ENCODE measurements around the gene LRIG1.

The LRIG1 gene

DNA sequence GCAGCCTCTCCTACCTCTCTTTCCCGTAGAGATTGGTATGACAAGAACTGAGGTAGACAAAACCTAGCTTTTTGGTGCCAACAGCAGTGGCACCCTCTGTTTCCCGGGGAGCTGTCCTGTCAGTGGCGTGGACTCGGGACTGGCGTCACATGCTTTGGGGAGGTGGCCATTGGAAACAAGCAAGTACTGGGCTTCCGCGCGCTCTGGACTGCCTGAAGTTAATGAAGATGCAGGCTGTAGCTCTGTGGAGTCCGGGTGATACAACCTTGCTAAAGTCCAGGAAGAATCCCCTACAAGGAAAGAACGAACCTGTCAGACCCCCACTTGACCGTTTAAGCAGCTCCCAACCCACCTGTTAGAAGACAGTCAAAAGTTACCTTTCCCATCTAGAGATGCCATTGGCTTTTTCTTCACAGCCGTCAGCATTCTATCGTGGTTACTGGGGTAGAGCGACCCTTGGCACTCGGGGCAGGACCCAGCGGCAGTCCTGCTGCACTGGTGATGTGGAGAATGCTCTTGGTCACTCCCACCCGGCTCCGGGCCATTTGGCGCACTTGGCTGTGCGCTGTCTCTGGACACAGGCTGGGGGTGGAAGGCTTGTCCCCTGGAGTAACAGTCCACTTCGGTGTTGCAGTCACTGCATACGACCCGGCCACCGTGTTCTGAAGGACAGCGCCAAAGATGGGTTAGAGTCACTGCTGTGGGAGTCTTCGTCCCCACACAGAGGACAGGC, 120.5 kb downstream of the LRIG1 start:
- DNase-seq = no peak

DNA sequence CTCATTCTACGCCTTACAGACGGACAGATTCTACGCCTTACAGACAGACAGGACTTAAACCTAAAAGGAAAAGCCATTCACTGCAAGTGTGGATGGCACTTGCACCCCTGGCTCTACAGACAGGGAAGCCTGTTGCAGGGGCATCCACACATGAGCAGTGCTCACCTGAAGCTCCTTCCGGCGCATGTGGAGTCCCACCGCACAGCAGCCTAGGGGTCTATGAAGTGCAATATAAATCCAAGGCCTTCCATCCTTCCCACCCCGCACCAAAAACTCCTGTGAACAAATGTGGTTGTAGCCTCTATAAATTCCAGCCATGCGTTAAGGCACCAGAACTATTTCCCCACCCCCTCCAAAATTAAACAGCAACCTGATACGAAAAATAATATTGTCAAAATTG, 121.3 kb downstream of the LRIG1 start:
- no peak for DNase-seq

DNA sequence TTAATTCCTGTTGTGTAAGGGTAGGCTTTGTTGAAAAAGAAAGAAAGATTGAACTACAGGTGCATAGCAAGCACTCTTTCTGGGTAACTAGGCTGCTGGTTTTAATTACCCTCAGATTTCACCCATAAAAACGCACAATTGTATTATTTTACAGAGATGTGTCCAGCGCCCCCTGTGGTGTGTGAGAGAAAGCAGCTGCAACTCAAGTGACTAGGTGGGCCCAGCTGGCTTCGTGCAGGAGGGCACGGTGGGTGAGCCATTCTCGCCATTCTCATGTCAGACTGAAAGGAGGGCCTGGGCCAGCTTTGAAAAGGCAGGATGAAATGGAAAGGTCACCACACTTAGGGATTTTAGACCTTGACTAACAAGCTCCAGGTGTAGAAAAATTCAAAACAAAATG, 122.6 kb downstream of the LRIG1 start:
- no peak for DNase-seq

DNA sequence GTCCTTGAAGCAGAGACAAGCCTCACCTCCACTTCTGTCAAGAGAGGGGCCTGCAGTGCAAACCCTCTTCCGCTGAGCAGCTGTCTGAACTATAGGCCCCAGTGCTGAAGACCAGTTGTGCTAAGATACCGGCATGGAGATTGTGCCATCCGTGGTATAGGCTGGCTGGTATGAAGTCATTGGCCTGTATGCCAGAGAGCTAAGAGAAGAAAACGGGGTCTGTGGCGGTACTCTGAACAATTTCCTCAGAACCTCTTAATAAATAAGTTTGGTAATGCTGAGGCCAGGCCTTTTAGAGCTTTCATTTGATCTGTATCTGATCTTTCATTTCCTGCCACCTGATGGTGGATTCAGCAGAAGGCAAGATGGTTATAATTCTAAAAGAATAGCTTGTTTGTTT, 123.0 kb downstream of the LRIG1 start:
- no peak for DNase-seq

DNA sequence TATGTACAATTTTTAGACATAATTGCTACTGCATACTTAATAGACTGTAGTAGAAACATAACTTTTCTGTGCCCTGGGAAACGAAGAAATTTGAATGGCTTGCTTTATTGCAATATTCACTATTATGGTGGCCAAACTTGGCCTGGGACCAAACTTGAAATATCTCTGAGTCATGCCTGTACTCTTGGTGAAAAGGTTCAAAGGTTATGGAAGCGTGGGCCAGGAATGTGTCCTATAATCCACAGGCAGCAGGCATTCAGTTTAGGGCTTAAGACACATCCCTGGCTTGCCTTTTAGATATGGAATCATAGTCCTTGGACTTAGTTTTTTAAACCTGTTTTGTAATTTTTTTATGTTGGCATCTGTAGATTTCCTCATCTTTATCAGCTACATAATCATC, 124.3 kb downstream of the LRIG1 start:
- DNase-seq = no peak

DNA sequence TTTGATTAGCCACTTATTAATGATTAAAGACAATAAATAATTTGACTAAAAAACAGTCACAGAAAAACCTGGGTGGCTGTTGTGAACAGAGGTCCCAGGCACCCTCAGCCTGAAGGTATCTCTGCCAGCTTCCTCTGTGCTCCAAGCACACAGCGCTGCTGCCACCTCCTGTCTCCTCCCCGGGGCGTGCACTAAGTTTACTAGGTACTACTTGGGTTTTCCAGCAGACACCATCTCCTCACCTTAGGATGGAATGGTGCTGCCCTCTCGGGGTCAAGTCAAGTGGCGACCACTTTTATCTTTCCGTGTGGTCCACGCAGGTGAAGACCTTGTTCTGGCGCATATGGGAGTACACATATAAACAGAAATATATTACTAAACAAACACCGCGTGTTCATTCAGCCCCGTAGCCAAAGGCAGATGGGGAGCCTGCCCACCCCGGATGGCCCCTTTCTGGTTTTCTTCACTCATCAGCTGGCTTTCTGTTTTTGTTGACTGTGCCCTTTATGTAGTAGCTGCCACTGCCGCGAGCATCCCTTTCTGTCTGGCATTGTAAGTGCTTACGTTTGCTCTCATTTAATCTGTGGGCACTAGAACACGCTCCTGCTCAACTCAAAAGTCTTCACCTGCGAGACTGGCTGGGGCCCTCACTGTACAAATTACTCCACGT, 128.0 kb downstream of the LRIG1 start:
- DNase-seq = no peak

DNA sequence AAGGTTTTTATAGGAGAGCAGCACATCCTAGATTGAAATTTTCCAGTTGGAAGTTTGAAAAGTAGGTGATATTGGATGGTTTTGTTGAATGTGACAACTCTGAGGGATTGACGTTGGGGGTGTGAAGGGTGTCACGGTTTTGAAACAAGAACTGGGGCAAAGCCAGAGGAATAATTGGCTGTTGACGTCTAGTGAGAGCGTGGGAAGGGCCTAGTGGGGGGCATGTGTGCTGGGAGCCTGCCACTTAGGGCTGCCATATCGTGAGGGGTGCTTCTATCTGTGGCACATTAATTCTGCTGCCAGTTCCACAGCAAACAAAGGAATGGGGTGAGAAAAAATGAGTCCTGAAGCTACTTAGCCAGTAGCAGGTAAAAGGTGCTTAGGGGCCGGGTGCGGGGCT, 129.4 kb downstream of the LRIG1 start:
- no peak for DNase-seq

DNA sequence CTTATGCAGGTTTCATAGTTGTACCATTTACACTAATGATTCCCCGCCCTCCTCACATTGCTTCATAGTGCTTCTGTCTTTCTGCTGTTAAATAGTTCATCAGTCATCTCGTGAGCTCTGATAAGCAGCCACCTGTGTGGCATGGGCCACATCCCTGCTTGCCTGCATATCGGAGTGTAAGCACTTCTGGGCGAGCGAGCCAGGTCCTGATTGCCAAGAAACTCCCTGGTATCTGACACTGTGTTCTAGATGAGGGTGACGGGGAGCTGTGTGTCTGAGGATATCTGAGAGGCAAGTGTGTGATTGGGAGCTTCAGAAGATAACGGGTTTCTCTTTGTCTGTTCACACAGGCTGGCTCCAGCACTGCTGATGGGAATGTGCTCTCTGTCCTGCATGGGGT, 130.6 kb downstream of the LRIG1 start:
- DNase-seq = no peak

DNA sequence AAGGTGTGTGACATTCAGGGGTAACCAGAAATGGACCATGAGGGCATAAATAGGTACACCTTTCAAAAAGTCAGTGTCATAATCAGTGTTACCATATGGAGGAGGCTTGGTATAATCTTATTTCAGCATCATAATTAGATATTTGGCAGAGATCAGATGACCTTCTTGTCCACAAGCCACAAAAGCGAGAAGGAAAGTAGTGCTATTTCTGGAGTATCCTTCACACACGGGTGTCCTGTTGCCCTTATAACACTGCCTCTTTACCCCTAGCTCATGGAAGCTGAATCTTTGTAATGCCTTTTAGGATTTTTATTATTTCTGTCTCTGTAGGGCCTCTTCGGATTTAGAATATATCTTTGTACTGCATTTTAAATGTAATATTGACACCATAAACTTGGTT, 132.8 kb downstream of the LRIG1 start:
- no peak for DNase-seq

DNA sequence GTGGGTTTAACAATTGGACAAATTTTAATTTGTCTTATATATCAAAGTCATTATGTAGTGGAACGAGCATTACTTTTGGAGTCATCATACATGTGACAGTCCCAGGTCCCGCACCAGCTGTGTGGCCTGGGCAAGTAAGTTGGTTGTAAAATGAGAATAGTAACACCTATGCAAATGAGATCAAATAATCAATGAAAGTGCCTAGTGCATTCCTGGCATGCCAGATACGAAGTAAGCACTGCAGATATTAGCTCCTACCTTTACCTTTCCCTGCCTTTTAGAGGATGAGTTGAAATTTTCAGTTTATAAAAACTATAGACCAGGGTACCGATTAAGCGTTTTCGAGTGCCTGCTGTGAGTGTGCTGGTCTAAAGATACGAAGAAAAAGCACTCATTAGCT, 134.1 kb downstream of the LRIG1 start:
- DNase-seq = no peak

DNA sequence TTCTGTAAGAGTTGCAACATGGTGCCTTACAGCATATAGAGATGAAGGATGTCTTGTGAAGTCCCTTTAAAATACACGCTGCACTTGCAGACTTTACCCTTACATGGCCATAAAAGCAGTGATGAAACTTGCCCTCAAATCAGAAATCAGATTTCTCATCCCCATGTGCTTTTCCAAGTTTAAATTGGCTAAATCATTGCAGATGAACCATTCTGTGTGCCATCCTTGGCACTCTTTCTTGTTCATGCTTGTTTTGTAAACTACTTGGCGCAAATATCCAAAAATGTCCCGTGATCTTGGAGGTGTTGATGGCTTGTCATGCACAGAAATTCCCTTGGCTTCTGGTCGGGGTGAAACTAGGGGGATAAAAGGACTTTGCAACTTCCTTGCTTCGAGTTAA, 135.7 kb downstream of the LRIG1 start:
- no peak for DNase-seq

DNA sequence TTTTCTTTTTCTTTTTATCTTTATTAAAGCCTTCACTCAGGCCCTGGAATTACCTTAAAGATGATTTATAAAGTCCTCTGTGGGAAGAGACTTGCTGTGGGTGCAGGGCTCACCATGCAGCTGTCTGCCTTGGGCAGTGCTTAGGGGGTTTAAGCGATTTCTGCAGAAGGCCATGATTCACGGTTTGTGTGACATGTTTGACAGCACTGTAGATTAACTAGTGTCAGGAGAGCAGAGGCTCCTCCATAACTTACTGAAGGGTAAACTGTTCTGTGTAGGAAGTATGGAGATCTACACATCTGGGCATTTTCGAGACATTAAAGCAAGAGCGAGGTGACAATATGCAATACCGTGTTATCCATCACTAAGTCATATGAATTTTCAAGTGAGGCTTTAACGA, 137.7 kb downstream of the LRIG1 start:
- no peak for DNase-seq

DNA sequence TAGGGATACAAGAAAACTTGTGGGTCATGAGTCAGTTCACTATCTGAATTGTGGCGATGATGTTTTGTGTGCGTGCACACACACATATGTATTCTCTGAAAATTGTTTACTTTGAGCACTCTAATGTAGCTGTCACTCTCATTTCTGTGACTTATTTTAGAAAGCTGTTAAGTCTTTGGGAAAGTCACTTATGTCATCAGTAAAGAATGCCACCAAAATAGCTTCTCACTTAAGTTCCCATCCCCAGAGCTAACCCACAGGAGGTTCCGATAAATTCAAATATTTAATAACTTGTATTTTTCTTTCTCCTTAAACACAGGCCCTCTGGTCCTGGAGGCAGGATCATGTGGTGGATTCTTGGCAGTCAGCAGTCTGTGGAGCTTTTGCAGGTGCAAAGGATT, 138.3 kb downstream of the LRIG1 start:
- no peak for DNase-seq

DNA sequence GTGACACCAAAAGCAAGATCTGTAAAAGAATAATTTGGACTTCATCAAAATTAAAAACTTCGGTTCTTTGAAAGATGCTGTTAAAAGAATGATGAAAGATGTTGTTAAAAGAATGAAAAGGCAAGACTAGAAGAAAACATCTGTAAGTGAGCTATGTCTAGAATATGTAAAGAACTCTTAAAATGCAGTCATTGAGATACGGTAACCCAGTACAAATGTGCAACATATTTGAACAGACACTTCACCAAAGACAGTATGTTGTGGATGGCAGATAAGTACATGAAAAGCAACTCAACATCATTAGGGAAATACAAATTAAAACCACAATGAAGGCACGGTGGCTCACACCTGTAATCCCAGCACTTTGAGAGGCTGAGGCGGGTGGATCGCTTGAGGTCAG, 139.5 kb downstream of the LRIG1 start:
- no peak for DNase-seq

DNA sequence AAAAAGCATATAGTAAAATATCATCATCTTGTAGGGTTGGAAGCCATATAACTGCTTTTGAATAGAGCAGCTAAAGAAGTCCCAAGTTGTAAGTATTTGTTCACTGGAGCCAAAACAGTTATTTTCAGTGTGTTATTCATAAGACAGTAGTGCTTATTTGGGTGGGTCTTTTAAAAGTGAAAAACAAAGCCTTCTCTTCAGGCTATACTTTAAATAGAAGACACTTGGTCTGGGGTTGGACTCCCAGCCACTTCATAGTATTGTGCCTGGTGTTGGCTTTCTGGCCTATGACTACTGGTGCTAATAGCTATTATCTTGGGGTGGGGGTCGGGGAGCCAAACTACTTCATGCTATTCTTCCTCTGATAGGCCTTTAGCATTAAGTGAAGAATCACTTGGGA, 144.8 kb downstream of the LRIG1 start:
- DNase-seq = no peak

DNA sequence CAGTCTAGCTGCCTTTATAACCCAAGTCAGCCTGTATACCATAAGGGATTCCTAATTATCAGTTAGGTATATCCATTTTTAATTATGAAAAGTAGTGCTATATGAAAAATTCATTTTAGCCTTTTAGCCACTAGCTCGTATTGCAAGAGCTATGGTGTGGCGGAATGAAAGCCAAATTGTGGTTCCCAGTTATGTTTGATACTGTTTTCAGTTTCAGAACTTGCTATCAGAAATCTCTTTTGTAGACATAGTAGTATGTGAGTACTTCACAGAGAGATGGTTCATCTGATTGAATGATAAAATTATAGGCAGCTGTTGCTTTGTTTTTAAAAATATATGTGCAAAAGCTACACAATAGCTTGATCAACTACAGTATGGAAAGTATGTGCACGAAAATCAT, 145.4 kb downstream of the LRIG1 start:
- DNase-seq = no peak

DNA sequence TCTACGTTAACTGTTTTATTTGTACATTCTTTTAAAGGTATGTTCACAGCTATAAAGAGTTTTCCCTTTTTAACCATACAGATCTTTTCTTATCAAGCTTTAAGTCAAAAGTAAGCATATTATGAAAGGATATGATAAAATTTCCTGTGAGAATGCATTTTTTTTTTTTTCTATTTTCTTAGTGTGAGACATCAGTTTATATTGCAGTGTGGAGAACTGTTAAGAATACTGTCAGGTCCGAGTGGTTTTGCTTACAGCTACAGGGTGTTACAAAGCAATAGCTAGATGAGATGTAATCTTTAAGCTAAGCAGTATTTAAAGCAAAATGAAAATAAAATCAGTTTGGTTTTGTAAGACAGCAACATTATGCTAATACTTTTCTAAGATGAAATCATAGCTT, 146.8 kb downstream of the LRIG1 start:
- no peak for DNase-seq

DNA sequence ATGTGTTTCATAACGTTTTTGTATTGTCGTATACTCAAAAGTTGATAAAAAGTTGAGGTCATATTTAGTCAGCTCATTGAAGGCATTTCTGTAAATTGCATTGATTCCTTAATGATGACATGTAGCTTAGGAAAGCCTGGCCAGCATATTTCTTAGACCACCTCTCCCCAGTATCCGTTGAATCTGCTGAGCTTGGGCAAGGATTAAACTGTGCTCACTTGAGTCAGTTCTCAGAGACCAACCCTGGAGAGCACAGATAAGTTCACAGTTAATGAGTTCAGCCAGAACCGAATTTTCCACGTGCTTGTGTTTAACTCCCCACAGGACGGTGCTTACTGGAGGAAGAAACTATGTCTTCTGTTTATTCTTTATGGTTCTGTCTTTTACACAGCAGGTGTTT, 147.3 kb downstream of the LRIG1 start:
- DNase-seq = no peak

DNA sequence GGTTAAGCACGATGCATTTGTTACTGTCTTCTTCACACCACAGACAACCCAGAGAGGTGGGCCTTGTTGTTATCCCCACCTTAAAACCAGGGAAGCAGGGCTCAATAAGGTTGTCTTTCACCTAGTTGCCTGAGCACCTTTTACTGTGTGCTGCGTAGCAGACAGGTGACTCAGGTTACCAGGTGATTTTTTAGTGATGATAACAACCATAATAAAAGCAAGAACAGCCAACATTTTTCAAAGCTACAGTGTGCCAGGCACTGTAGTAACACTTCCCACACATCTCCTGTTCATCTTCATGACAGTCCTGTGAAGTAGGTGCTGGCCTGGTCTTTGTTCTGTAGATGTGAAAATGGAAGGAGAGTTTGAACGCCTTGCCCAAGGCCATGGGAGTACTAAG, 147.8 kb downstream of the LRIG1 start:
- no peak for DNase-seq

DNA sequence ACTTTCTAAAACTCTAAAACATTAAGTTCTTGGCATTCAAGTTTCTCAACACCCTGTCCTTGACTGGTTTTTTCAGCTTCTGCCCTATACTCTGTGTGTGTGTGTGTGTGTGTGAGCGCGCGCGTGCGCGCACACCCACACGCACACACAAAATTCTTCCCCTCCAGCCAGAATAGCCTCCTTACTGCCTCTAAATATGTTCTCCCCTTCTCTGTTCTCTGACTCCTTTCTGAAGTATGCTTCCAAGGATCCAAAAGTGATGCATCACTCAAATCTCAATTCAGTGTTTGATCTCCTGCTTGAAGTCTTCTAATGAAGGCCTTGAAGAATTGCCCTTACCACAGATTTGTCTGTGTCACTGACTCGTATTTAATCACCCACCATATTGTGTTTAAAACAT, 150.2 kb downstream of the LRIG1 start:
- no peak for DNase-seq

DNA sequence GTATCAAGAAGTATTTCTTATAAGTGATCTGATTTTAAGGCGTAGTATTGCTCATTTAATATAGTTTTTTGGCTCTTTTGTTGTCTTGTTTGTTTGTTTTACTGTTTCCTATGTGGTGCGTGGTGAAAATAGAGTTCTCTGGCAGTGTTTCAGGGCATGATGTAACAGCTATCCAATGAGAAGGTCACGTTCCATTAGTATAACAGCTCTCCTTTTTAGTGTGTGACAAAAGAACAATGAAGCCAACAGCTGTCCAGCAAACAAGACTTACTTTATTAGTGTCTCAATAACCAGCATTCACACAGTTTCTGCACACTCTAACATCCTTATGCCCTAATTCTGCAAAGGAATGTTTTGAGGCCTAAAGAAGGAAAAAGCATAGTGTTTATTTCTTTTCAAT, 152.1 kb downstream of the LRIG1 start:
- no peak for DNase-seq

DNA sequence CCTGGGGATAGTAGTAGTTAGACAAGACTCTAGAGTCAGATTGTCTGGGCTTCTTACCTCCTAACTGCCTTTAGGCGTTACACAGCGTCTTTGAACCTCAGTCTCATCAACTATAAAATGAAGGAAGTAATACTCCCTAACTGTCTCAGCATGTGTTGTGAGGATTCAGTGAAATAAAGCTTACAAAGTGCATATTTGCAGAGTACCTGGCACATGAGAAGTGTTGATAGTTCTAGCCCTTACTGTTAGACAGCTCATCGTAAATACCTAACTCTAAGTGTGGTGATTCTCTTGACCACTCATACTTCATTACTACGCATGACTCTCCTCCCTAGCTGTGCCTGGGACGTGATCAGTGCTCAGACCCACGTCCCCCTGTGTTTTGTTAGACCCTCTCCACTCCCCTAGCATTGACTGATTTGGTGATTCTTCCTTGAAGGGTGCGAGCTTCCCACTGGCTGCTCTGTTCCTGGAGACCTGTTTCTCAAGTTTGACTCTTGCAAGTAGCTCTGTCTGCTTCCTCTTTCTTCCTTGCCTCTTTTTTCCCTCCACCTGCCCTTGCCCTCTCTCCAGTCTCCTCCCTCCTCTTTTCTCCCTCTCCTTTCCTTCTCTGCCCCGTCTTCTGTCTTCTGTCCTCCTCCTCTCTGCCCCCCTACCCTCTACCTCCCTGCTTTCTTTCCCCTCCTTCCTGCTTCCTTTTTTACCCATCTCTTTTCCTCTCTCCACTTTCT, 155.8 kb downstream of the LRIG1 start:
- no peak for DNase-seq

DNA sequence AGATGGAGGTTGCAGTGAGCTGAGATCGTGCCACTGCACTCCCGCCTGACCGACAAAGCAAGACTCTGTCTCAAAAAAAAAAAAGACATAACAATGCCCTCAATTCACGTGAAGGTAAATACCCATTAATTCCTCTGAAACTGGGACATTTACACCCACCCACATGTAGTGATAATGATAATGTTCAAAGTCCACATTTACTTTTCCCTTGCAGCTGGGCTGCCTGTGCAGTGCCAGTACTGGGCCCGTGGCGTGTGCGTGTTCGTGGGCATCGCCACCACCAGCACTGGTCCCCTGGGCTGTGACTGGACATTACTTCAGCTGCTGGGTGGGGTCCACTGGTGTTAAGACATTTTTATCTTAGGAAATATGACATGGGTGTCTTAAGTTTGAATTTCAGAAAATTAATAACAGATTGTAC, 156.4 kb downstream of the LRIG1 start:
- DNase-seq = no peak

DNA sequence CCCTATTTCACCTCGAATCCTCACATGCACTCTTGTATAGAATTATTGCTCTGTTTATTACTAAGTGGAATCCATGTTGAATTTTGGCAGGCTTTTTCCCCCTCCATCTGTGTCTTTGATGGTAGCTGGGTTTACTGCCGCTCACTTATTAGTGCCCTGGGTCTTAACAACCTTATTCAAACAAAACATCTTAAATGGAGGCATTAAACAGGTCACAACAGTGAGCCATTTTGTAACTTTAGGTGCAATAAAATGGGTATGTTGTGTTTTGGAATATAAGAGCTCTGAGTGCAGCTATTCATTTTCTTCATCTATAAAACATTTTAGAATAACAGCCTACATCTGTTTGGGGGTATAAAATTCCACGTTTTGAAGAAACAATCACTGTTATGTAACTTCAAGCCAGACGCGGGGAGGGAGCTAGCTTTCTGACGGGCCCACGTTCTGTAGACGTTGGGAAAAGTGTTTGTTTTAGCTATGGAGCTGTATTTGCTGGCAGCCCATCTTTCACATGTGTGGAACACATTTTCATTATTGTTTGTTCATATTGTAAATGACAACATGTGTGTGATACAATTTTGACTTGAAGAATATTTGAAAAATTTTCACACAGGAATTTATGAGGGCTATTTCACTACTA, 158.0 kb downstream of the LRIG1 start:
- DNase-seq = no peak

Data from NCI-H2029 treated with DMSO at 0.1 percent for 48 hours (cell line).